IMR-90 (cell line): Measurements from ENCODE around the gene RMDN3. TPM values are rescaled to one million over a fixed set of nuclear protein-coding genes. Genes with fewer than 3 reads are reported as not detected.

Experiments
- ATAC-seq: fragments of 200-7000 bp; cut with Tn5 transposase; 2 replicates; pipeline ENCODE4 v1.9.1; 2020; ENCODE audit warnings: low read depth, mild to moderate bottlenecking, moderate library complexity
- BruUV-seq: library from RNA; stranded (reverse); fragments of 400-500 nt; replicated peaks from 2 replicates; lab custom pipeline; 2021; lab: Mats Ljungman, UMichigan
- CTCF ChIA-PET: fragments of 300-600 bp; formaldehyde crosslinking; extraction: SDS; loops from one replicate; lab custom pipeline; 2021; ENCODE audit warnings: antibody characterized with exemption; lab: Yijun Ruan, JAX
- POLR2A ChIA-PET: fragments of 300-600 bp; sonication (Branson Sonifier 250); formaldehyde crosslinking; loops from one replicate; lab custom pipeline; 2022; ENCODE audit warnings: antibody characterized with exemption; ENCODE audit not compliant: unreplicated experiment; lab: Charles Lee
- DNase-seq: peaks from one replicate; pipeline ENCODE4 v3.0.0; 2013
- H2AFZ ChIP-seq: replicated peaks from 2 replicates; pipeline ENCODE3; 2013; ENCODE audit warnings: low read length, mild to moderate bottlenecking; ENCODE audit not compliant: poor library complexity
- H2AK5ac ChIP-seq: 2 replicates; pipeline ENCODE4 v1.6.1; 2013; ENCODE audit warnings: low read depth, low read length, inconsistent platforms
- H2AK9ac ChIP-seq: replicated peaks from 2 replicates; pipeline ENCODE3; 2013; ENCODE audit warnings: mild to moderate bottlenecking, low read depth, low read length, moderate library complexity; ENCODE audit not compliant: poor library complexity
- H2BK120ac ChIP-seq: 2 replicates; pipeline ENCODE4 v1.6.1; 2013; ENCODE audit warnings: low read depth, low read length, inconsistent platforms
- H2BK15ac ChIP-seq: 3 replicates; pipeline ENCODE4 v1.6.1; 2013; ENCODE audit warnings: low read depth, low read length, inconsistent platforms
- H2BK20ac ChIP-seq: 2 replicates; pipeline ENCODE4 v1.6.1; 2013; ENCODE audit warnings: low read depth, mild to moderate bottlenecking, inconsistent platforms, low read length, moderate library complexity
- H2BK5ac ChIP-seq: 2 replicates; pipeline ENCODE4 v1.6.1; 2013; ENCODE audit warnings: mild to moderate bottlenecking, low read depth, low read length, inconsistent platforms; ENCODE audit not compliant: poor library complexity, severe bottlenecking
- H3K14ac ChIP-seq: replicated peaks from 2 replicates; pipeline ENCODE4 v1.6.1; 2013; ENCODE audit warnings: low read depth, low read length, inconsistent platforms
- H3K18ac ChIP-seq: 2 replicates; pipeline ENCODE4 v1.6.1; 2013; ENCODE audit warnings: low read depth, low read length, control low read depth
- H3K23ac ChIP-seq: 2 replicates; pipeline ENCODE4 v1.6.1; 2013; ENCODE audit warnings: low read depth, low read length, inconsistent platforms
- H3K27ac ChIP-seq: 2 replicates; pipeline ENCODE4 v1.5.1; 2013; ENCODE audit warnings: mild to moderate bottlenecking, control low read depth, low read length; ENCODE audit not compliant: insufficient read depth
- H3K27me3 ChIP-seq: 2 replicates; pipeline ENCODE4 v1.6.1; 2013; ENCODE audit warnings: low read length; ENCODE audit not compliant: control insufficient read depth, insufficient read depth
- H3K36me3 ChIP-seq: 2 replicates; pipeline ENCODE4 v1.6.1; 2013; ENCODE audit warnings: low read length, mixed read lengths; ENCODE audit not compliant: control insufficient read depth, insufficient read depth
- H3K4ac ChIP-seq: 2 replicates; pipeline ENCODE4 v1.6.1; 2013; ENCODE audit warnings: low read depth, low read length, inconsistent platforms
- H3K4me1 ChIP-seq: 2 replicates; pipeline ENCODE4 v1.6.1; 2013; ENCODE audit warnings: low read length, mixed read lengths; ENCODE audit not compliant: control insufficient read depth, insufficient read depth
- H3K4me2 ChIP-seq: 2 replicates; pipeline ENCODE4 v1.6.1; 2013; ENCODE audit warnings: low read depth, mild to moderate bottlenecking, control low read depth, low read length, moderate library complexity
- H3K4me3 ChIP-seq: 2 replicates; pipeline ENCODE4 v1.5.1; 2013; ENCODE audit warnings: low read depth, mild to moderate bottlenecking, control low read depth, low read length, moderate library complexity; ENCODE audit not compliant: insufficient read depth
- H3K56ac ChIP-seq: 2 replicates; pipeline ENCODE4 v1.6.1; 2013; ENCODE audit warnings: low read length, inconsistent platforms; ENCODE audit not compliant: insufficient read depth; ENCODE audit errors: extremely low read depth
- H3K79me1 ChIP-seq, 2 experiments: 2 replicates each; pipeline ENCODE4 v1.6.1; 2013; ENCODE audit warnings: low read length in 2 of 2, inconsistent platforms in 1 of 2, low read depth in 1 of 2
- H3K9ac ChIP-seq: 2 replicates; pipeline ENCODE4 v1.6.1; 2013; ENCODE audit warnings: low read depth, low read length, control low read depth
- H3K9me1 ChIP-seq: 2 replicates; pipeline ENCODE4 v1.6.1; 2013; ENCODE audit warnings: low read length, inconsistent platforms; ENCODE audit not compliant: insufficient read depth
- H3K9me3 ChIP-seq: 2 replicates; pipeline ENCODE4 v1.6.1; 2013; ENCODE audit warnings: low read length; ENCODE audit not compliant: control insufficient read depth, insufficient read depth
- H4K20me1 ChIP-seq: 2 replicates; pipeline ENCODE4 v1.6.1; 2013; ENCODE audit warnings: low read length, inconsistent platforms; ENCODE audit not compliant: insufficient read depth
- H4K5ac ChIP-seq: 2 replicates; pipeline ENCODE4 v1.6.1; 2013; ENCODE audit warnings: mild to moderate bottlenecking, low read depth, low read length, control low read depth
- H4K8ac ChIP-seq, 2 experiments: 2 replicates each; pipeline ENCODE4 v1.6.1; 2013; ENCODE audit warnings: low read depth in 2 of 2, low read length in 2 of 2, control low read depth in 1 of 2, inconsistent platforms in 1 of 2
- H4K91ac ChIP-seq: 2 replicates; pipeline ENCODE4 v1.6.1; 2013; ENCODE audit warnings: low read depth, low read length, inconsistent platforms; ENCODE audit not compliant: insufficient read depth
- BHLHE40 ChIP-seq: fragments of 150-350 bp; IDR thresholded peaks from 2 replicates; pipeline ENCODE4 v1.6.1; 2016; ENCODE audit warnings: mild to moderate bottlenecking, low read depth, low read length
- CHD1 ChIP-seq: IDR thresholded peaks from 2 replicates; pipeline ENCODE4 v1.6.1; 2012; ENCODE audit warnings: low read depth, low read length, improper control_type of control experiment
- CTCF ChIP-seq: conservative IDR thresholded peaks from 2 replicates; pipeline ENCODE4 v1.5.1; 2012; ENCODE audit warnings: mild to moderate bottlenecking, low read depth, low read length, improper control_type of control experiment
- ELK1 ChIP-seq: fragments of 150-350 bp; IDR thresholded peaks from 2 replicates; pipeline ENCODE4 v1.6.1; 2016; ENCODE audit warnings: low read depth, mild to moderate bottlenecking, low read length, moderate library complexity, borderline replicate concordance
- FOS ChIP-seq: fragments of 150-350 bp; IDR thresholded peaks from 2 replicates; pipeline ENCODE4 v1.6.1; 2016; ENCODE audit warnings: low read depth, low read length
- MAFK ChIP-seq: IDR thresholded peaks from 2 replicates; pipeline ENCODE4 v1.6.1; 2012; ENCODE audit warnings: low read depth, low read length, improper control_type of control experiment
- MAZ ChIP-seq: IDR thresholded peaks from 2 replicates; pipeline ENCODE4 v1.6.1; 2012; ENCODE audit warnings: low read depth, mild to moderate bottlenecking, low read length, improper control_type of control experiment, moderate library complexity, borderline replicate concordance
- MXI1 ChIP-seq: IDR thresholded peaks from 2 replicates; pipeline ENCODE4 v1.6.1; 2012; ENCODE audit warnings: low read depth, mild to moderate bottlenecking, low read length, moderate library complexity, borderline replicate concordance
- POLR2A ChIP-seq: IDR thresholded peaks from 2 replicates; pipeline ENCODE4 v1.6.1; 2012; ENCODE audit warnings: mild to moderate bottlenecking, low read depth, low read length
- RAD21 ChIP-seq: IDR thresholded peaks from 2 replicates; pipeline ENCODE4 v1.6.1; 2012; ENCODE audit warnings: low read length, improper control_type of control experiment
- RCOR1 ChIP-seq: IDR thresholded peaks from 2 replicates; pipeline ENCODE4 v1.6.1; 2012; ENCODE audit warnings: mild to moderate bottlenecking, low read length, improper control_type of control experiment; ENCODE audit not compliant: insufficient replicate concordance
- RFX5 ChIP-seq: IDR thresholded peaks from 2 replicates; pipeline ENCODE4 v1.8.0; 2012; ENCODE audit warnings: low read depth, mild to moderate bottlenecking, low read length, moderate library complexity
- USF2 ChIP-seq: fragments of 150-350 bp; IDR thresholded peaks from 2 replicates; pipeline ENCODE4 v1.6.1; 2017; ENCODE audit warnings: mild to moderate bottlenecking, antibody characterized with exemption, low read length, low read depth
- WGBS, 2 experiments: methylation state at CpG; one replicate each; pipeline versions ENCODE4 v1.1.5 to v1.1.7; 2013; ENCODE audit warnings: missing lambda C conversion rate in 2 of 2; ENCODE audit not compliant: insufficient read length in 1 of 2; ENCODE audit errors: extremely low coverage in 2 of 2; 5-methylcytosine and 5-hydroxymethylcytosine counted together
- dilution Hi-C: fragments of 300-500 bp; cut with HindIII; formaldehyde crosslinking; loops from one replicate; pipeline ENCODE4 v1.14.3; 2018; ENCODE audit warnings: low sequenced_read_pairs; ENCODE audit not compliant: unreplicated experiment
- in situ Hi-C: fragments of 300-500 bp; cut with MboI; formaldehyde crosslinking; loops from 3 replicates; pipeline ENCODE4 v1.14.3; 2019; ENCODE audit warnings: low sequenced_read_pairs, inconsistent platforms, mixed read lengths
- intact Hi-C: fragments of 100-400 bp; cut with micrococcal nuclease; formaldehyde crosslinking; loops from 2 replicates; pipeline ENCODE4 v1.10.0; 2022
- polyA plus RNA-seq, 3 experiments: library from polyadenylated mRNA; depleted of rRNA; stranded (reverse); fragments of >200 nt; gene quantifications; 2 replicates each; pipeline ENCODE4 v1.2.3, GENCODE V29; 2012; ENCODE audit warnings: low replicate concordance in 1 of 3
- total RNA-seq: library from RNA; depleted of rRNA; stranded (reverse); fragments of >200 nt; gene quantifications from 2 replicates; pipeline ENCODE4 v1.2.3, GENCODE V29; 2012

Gene RMDN3
- total and polyA plus RNA-seq, 2 of the 4 experiments (the other 2 are of a cell fraction), result 14.7 to 25.7 TPM

- TF ChIP-seq USF2, result no peak
- no peak for TF ChIP-seq MAFK
Measured at GRCh38 chr15:40762919-40763800, 8.1 kb upstream of the RMDN3 start (continued).

- H4K91ac ChIP-seq, result no peak overlapping the region
- ATAC-seq, result no peak
- TF ChIP-seq MXI1, result no peak
- TF ChIP-seq MAZ, result no peak
- no peak for TF ChIP-seq BHLHE40
- TF ChIP-seq RAD21, result no peak
- no peak for TF ChIP-seq POLR2A
- TF ChIP-seq RFX5, result no peak
- no peak for TF ChIP-seq RCOR1
- TF ChIP-seq ELK1, result no peak
- no peak for TF ChIP-seq FOS
- TF ChIP-seq CHD1, result no peak
- no peak for TF ChIP-seq CTCF
Measured at GRCh38 chr15:40759961-40760360, 4.9 kb upstream of the RMDN3 start.

More at GRCh38 chr15:40759961-40760360, 4.9 kb upstream of the RMDN3 start:
- H3K4me1 ChIP-seq, result peaks cover 10% of the 10 kb centered on the region
- no peak overlapping the region for H2AK9ac ChIP-seq
- H3K27me3 ChIP-seq, result no peaks in the 10 kb centered on the region; the same call in 1 of the 2 replicates
- in situ Hi-C loops, result no loop called here
- no peak overlapping the region for H3K4ac ChIP-seq
- no TSS peak for BruUV-seq
- H3K56ac ChIP-seq, result no peak overlapping the region
- H2BK120ac ChIP-seq, result no peak overlapping the region
- no peak for DNase-seq
- H3K79me1 ChIP-seq, result no peaks in the 10 kb centered on the region; a peak in 1 of 4 replicates
- H3K14ac ChIP-seq, result no peak overlapping the region
- no peak overlapping the region for H2BK15ac ChIP-seq
- H4K20me1 ChIP-seq, result no peaks in the 10 kb centered on the region
- intact Hi-C loops, result no loop called here
- H3K4me3 ChIP-seq, result no peak overlapping the region
- H3K4me2 ChIP-seq, result no peak overlapping the region
- dilution Hi-C loops, result no loop called here
- no peak overlapping the region for H3K18ac ChIP-seq
- H2BK20ac ChIP-seq, result no peak overlapping the region
- no peak overlapping the region for H4K5ac ChIP-seq
- no peak overlapping the region for H3K23ac ChIP-seq
- no peak overlapping the region for H4K8ac ChIP-seq
- H3K9me3 ChIP-seq, result no peaks in the 10 kb centered on the region
- no peak overlapping the region for H2AK5ac ChIP-seq
- H3K9ac ChIP-seq, result no peak overlapping the region
- 100% methylated on average over 3 of the region's 5 CpGs; no CpG with 5 or more reads in 1 of the 2 experiments for WGBS, 2 experiments
- H2AFZ ChIP-seq, result no peak overlapping the region
- ChIA-PET POLR2A (no interaction called here), CTCF (no interaction called here)
- no peak overlapping the region for H3K27ac ChIP-seq
- no peak overlapping the region for H2BK5ac ChIP-seq
- no peaks in the 10 kb centered on the region for H3K36me3 ChIP-seq
- peaks cover 5% of the 10 kb centered on the region; the same call in 1 of the 2 replicates for H3K9me1 ChIP-seq
